Activated CD4-positive, alpha-beta memory T cell treated with anti-CD3 and anti-CD28 coated beads, Interleukin-2, amount 10 ng/mL, durations not matched to agents 7 days and 5 days (primary cell): ENCODE data around the gene CENPU. TPM values are rescaled to one million over a fixed set of nuclear protein-coding genes. Genes with fewer than 3 reads are reported as not detected.
"Not testable (repeated sequence)": the region's sequence is repeated elsewhere in the genome, so short reads cannot be mapped to it uniquely, and the experiment has no call there.

Experiments used
- CTCF ChIA-PET: fragments of 350-600 bp; sonication (Branson Sonifier 250); formaldehyde crosslinking; loops from one replicate; lab custom pipeline; 2021; ENCODE audit warnings: antibody characterized with exemption, inconsistent platforms; lab: Charles Lee
- POLR2A ChIA-PET: fragments of 350-600 bp; sonication (Branson Sonifier 250); formaldehyde crosslinking; loops from one replicate; lab custom pipeline; 2021; ENCODE audit warnings: antibody characterized with exemption; lab: Charles Lee
- DNase-seq: peaks from one replicate; pipeline ENCODE4 v3.0.0-alpha.2; 2020
- H3K27ac Mint-ChIP-seq: one replicate; pipeline ENCODE4 v1.8.0; 2021; ENCODE audit warnings: mild to moderate bottlenecking, mixed read lengths
- H3K27me3 Mint-ChIP-seq: one replicate; pipeline ENCODE4 v1.8.0; 2021; ENCODE audit warnings: mixed read lengths
- H3K36me3 Mint-ChIP-seq: one replicate; pipeline ENCODE4 v1.8.0; 2021; ENCODE audit warnings: low read depth, mixed read lengths
- H3K4me1 Mint-ChIP-seq: one replicate; pipeline ENCODE4 v1.8.0; 2021; ENCODE audit warnings: mixed read lengths
- H3K4me3 Mint-ChIP-seq: one replicate; pipeline ENCODE4 v1.8.0; 2021; ENCODE audit warnings: mild to moderate bottlenecking, mixed read lengths
- H3K9me3 Mint-ChIP-seq: one replicate; pipeline ENCODE4 v1.8.0; 2021; ENCODE audit warnings: mixed read lengths
- total RNA-seq, 2 experiments: library from RNA; stranded (reverse); gene quantifications; one replicate each; pipeline ENCODE4 v1.2.3, GENCODE V29; 2021

Gene CENPU
- total RNA-seq, 2 experiments from 2014 or later = 69.6 to 69.7 TPM

DNA sequence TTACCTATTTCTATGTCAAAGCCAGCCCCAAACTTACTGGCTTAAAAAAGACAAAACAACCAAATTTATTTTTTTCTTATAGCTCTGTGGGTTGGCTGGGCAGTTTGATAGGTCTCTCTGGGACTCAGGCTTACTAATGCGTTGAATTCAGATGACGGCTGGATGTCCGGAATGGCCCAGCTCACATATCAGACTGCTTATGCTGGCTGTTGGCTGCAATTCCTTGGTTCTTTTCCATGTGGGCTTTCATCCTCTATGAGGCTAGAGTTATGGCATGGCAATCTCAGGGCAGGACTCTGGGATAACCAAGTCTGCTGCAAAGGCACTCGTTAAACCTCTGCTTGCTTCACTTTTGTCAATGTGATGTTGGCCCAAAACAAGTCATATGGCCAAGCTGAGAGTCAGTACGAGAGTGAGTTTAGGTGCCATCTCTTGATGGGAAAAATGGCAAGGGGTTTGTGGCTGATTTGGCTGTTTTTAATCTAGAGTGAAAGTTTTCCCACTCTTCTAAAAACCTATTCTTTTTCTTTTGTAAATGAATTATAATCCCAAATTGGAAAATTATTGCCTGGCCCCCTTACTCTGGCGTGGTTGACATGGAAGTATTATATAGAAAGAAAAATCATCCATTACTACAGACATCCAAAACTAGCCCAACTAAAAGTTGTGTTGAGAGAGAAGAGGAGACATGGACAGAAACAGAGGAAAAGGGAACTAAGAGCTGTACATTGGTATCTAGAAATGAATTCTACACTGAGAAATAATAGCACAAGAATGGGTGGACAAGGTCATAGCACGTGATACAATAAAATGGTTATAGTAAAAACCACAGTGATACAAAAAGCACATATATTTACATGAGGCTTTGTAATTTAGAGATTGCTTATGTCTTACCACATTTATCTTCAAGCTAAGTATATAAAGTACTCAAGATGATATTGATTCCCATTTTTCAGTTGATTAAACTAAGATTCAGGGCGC is 77.7 kb downstream of the CENPU start:
- Mint-ChIP-seq H3K9me3 (no peaks in the 10 kb centered on the region), H3K27ac (no peak overlapping the region), H3K36me3 (peaks cover 42% of the 10 kb centered on the region), H3K4me3 (no peak overlapping the region), H3K27me3 (no peaks in the 10 kb centered on the region), H3K4me1 (peaks cover 16% of the 10 kb centered on the region)
- DNase-seq = no peak
- ChIA-PET CTCF (no interaction called here), POLR2A (interaction anchor here (1.2 to 1.4 kb wide), 2 partner anchors 8 to 12 kb away, joined by 3 to 4 read pairs; no protein-coding TSS in a partner anchor)

DNA sequence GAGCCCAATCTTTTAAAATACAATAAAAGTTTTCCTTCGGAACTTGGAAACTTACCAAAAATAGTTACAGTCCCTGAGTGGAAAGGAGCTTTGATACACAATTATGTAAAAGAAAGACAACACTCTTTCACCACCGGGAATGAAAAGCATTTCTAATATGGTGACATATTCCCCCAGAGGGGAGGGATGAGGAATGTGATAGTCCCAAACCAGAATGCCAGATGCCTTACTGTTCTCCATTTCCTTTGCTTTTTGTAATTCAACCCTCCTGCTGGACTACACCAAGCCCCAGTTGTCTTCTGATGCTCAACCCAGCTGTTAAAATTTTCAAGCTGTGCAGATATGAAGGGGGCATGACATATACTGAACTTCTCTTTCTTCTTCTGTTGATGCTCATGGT is 80.2 kb downstream of the CENPU start:
- no peak overlapping the region for H3K27ac Mint-ChIP-seq
- H3K9me3 Mint-ChIP-seq = no peaks in the 10 kb centered on the region
- H3K27me3 Mint-ChIP-seq = no peaks in the 10 kb centered on the region
- no peak for DNase-seq
- H3K36me3 Mint-ChIP-seq = peaks cover 40% of the 10 kb centered on the region
- CTCF ChIA-PET = no interaction called here
- POLR2A ChIA-PET = interaction anchor here (1.1 kb wide), 1 partner anchor 80 kb away, joined by 8 read pairs; the partner anchor contains the start of gene CENPU
- H3K4me1 Mint-ChIP-seq = peaks cover 28% of the 10 kb centered on the region
- no peak overlapping the region for H3K4me3 Mint-ChIP-seq

GRCh38 chr4:184652681-184653080 is 81.2 kb downstream of the CENPU start:
- POLR2A ChIA-PET, CTCF ChIA-PET, H3K27ac Mint-ChIP-seq, H3K4me3 Mint-ChIP-seq, H3K27me3 Mint-ChIP-seq, DNase-seq, H3K9me3 Mint-ChIP-seq: not testable (repeated sequence)
- peaks cover 45% of the 10 kb centered on the region for H3K36me3 Mint-ChIP-seq
- H3K4me1 Mint-ChIP-seq = peaks cover 31% of the 10 kb centered on the region

GRCh38 chr4:184651899-184652298 is 82.0 kb downstream of the CENPU start:
- no peaks in the 10 kb centered on the region for H3K27me3 Mint-ChIP-seq
- peaks cover 39% of the 10 kb centered on the region for H3K4me1 Mint-ChIP-seq
- H3K9me3 Mint-ChIP-seq = no peaks in the 10 kb centered on the region
- no peak overlapping the region for H3K27ac Mint-ChIP-seq
- no peak for DNase-seq
- peaks cover 47% of the 10 kb centered on the region for H3K36me3 Mint-ChIP-seq
- ChIA-PET POLR2A (no interaction called here), CTCF (no interaction called here)
- H3K4me3 Mint-ChIP-seq = no peak overlapping the region

DNA sequence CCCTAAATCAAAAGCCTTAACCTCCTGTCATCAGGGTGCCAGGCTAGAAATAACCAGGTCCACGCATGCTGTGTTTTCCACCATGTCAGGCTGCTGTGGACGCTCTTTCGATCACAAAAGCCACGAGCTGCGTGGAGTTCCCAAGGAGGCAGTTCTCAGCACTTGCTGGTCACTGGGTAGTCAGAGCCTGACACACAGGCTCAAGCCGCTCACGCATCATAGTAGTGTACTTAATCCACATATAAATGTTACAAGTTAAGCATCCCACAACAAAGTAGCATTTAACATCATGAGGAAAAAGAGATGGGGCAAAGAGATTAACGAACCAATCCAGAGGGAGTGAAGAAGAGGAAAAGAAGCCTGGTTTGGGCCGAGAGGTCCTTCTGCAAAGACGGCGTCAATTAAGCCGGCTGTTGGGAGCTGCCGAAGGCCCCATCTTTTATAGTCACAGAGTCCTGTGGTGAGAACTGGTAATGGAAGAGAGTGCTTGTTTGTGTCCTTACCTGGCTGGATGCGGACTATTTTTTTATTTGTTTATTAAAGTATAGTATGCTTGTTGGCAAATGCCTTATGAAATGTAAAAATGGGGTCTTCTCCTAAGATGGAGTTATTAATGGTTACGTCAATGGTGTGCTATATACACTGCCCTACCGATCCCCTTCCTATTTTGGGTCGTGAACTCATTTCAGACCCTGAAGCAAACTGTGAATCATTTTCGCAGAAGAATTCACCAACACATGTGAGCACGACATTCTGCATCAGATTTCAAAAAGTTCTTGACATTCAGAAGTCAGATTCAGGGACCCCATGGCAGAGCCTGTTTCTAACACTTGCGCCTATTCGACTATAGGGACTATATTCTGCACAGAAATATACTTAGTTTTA is 83.7 kb downstream of the CENPU start:
- Mint-ChIP-seq H3K36me3 (peaks cover 48% of the 10 kb centered on the region), H3K27ac (peak overlapping the region; percentile 89), H3K9me3 (no peaks in the 10 kb centered on the region), H3K27me3 (no peaks in the 10 kb centered on the region), H3K4me3 (peak overlapping the region; percentile 91), H3K4me1 (peaks cover 55% of the 10 kb centered on the region)
- DNase-seq = no peak
- ChIA-PET CTCF (interaction anchor here (0.6 to 4.3 kb wide), 17 partner anchors 10 to 385 kb away, joined by 3 to 48 read pairs (median 4); partner anchors contain the start of gene CENPU), POLR2A (interaction anchor here (0.5 to 4.4 kb wide), 23 partner anchors 9 to 434 kb away, joined by 3 to 103 read pairs (median 7); partner anchors contain the start of genes ACSL1, CENPU and IRF2)

- POLR2A ChIA-PET = interaction anchor here (0.5 to 4.4 kb wide), 34 partner anchors 10 to 746 kb away, joined by 3 to 103 read pairs (median 5); partner anchors contain the start of genes ACSL1, CENPU, IRF2 and LRP2BP
- Mint-ChIP-seq H3K36me3 (peaks cover 53% of the 10 kb centered on the region), H3K4me1 (peaks cover 63% of the 10 kb centered on the region), H3K9me3 (no peaks in the 10 kb centered on the region), H3K27ac (peak within 1 kb of the TSS; percentile 89), H3K27me3 (no peaks in the 10 kb centered on the region), H3K4me3 (peak within 1 kb of the TSS; percentile 91)
- CTCF ChIA-PET = interaction anchor here (0.6 to 4.3 kb wide), 22 partner anchors 11 to 485 kb away, joined by 3 to 48 read pairs (median 4); partner anchors contain the start of gene CENPU
- peak; percentile 97 for DNase-seq
Measured at GRCh38 chr4:184649026-184649970, 84.6 kb downstream of the CENPU start, which contains the start of the genes CASP3 and PRIMPOL. CASP3 (minus strand) TSS chr4:184649447; CDS start chr4:184638453, 10,994 bp downstream. PRIMPOL (plus strand) TSS chr4:184649738; CDS start chr4:184657141, 7,403 bp downstream.

DNA sequence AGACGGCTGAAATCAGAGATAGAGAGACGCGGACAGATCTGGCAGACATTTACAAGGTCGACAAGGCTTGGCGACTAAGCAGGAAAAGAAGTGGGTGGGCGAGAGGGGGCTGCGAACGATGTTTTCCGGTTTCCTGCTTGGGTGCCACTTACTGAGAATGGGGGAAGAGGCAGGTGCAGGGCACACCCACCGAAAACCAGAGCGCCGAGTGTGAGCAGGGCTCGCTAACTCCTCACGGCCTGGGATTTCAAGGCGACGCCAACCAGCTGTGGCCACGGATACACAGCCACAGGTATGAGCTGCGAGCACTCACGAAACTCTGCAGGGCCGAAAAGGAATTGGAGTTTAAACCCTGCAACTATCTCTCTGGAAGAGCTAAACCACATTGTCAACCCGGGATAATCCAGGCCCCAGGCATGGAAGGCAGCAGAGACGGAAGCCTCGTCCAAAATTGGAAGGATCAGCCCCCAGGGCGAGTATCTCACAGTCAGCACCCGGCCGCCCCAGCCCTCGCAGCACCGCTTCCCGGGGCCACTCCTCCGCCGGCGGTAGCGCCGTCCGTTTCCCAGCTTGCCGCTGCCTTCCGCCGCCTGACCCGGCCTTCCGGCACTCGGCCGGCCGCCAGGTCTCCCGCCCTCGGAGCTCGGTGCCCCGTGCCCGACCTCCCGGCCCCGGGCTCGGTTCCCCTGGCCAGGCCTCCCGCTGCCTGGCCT is 85.4 kb downstream of the CENPU start:
- CTCF ChIA-PET = interaction anchor here (0.9 to 4.3 kb wide), 13 partner anchors 18 to 486 kb away, joined by 3 to 48 read pairs (median 4); partner anchors contain the start of gene CENPU
- DNase-seq = peak; percentile 56
- H3K36me3 Mint-ChIP-seq = peaks cover 52% of the 10 kb centered on the region
- H3K4me3 Mint-ChIP-seq = peak overlapping the region; percentile 86
- POLR2A ChIA-PET = interaction anchor here (0.7 to 4.4 kb wide), 26 partner anchors 11 to 747 kb away, joined by 3 to 103 read pairs (median 6); partner anchors contain the start of genes ACSL1, CENPU, IRF2 and LRP2BP
- H3K27me3 Mint-ChIP-seq = no peaks in the 10 kb centered on the region
- H3K27ac Mint-ChIP-seq = peak overlapping the region; percentile 88
- H3K4me1 Mint-ChIP-seq = peaks cover 66% of the 10 kb centered on the region
- no peaks in the 10 kb centered on the region for H3K9me3 Mint-ChIP-seq

GRCh38 chr4:184648054-184648312 is 85.9 kb downstream of the CENPU start:
- no peak for DNase-seq
- Mint-ChIP-seq H3K27me3 (no peaks in the 10 kb centered on the region), H3K4me1 (peaks cover 68% of the 10 kb centered on the region), H3K4me3 (peak overlapping the region; percentile 86), H3K27ac (peak overlapping the region; percentile 88), H3K9me3 (no peaks in the 10 kb centered on the region), H3K36me3 (peaks cover 53% of the 10 kb centered on the region)
- POLR2A ChIA-PET = interaction anchor here (0.6 to 4.4 kb wide), 18 partner anchors 11 to 382 kb away, joined by 3 to 103 read pairs (median 12); partner anchors contain the start of genes CENPU and IRF2
- CTCF ChIA-PET = interaction anchor here (0.9 to 4.3 kb wide), 9 partner anchors 19 to 383 kb away, joined by 3 to 48 read pairs (median 4); partner anchors contain the start of gene CENPU

DNA sequence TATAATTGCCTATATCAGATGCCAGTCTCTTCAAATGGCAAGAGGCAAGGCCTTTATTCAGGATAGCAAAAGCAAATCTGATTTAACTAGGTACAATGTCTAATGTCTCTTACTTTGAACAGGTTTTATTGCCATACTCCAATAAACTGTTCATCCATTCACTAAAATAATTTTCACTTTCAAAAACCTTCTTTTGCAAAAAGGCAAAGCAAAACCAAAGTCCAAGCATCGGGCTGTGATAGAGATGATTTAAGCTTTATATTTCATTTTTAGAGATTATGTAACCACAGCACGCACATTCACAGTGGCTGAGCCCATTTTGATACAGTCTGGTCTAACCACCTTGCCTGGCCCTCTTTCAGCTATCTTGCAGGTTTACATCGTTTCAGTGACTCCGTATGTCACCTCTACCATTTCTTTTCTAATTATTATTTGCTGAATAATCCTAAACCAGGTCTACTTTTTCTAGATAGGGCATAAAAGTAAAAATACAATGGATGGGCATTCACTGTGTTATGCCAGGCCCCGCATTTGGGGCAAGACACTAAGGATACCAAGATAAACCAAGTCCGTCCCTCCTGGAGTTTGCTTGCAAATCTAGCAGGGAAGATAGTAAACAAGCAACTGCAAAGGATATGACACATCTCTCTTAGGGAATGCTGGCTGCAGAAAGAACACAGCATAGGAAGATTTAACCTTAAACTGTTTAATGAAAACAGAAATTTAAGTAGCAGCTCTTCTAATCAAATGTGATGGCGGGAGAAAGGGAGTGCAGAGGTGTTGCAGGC is 86.4 kb downstream of the CENPU start:
- Mint-ChIP-seq H3K4me3 (peak overlapping the region; percentile 86), H3K27ac (peak overlapping the region; percentile 88), H3K4me1 (peaks cover 70% of the 10 kb centered on the region), H3K36me3 (peaks cover 58% of the 10 kb centered on the region), H3K9me3 (no peaks in the 10 kb centered on the region), H3K27me3 (no peaks in the 10 kb centered on the region)
- POLR2A ChIA-PET = interaction anchor here (0.6 to 4.4 kb wide), 15 partner anchors 10 to 381 kb away, joined by 3 to 103 read pairs (median 11); partner anchors contain the start of genes CENPU and IRF2
- CTCF ChIA-PET = interaction anchor here (0.9 to 4.3 kb wide), 5 partner anchors 86 to 382 kb away, joined by 3 to 48 read pairs (median 3); partner anchors contain the start of gene CENPU
- DNase-seq = no peak
